HCT116 (cell line): ENCODE data around the gene SBK2. TPM values are rescaled to one million over a fixed set of nuclear protein-coding genes. Genes with fewer than 3 reads are reported as not detected.
"Not testable (repeated sequence)": the region's sequence is repeated elsewhere in the genome, so short reads cannot be mapped to it uniquely, and the experiment has no call there.

Source experiments
- ATAC-seq: fragments of 200-7000 bp; cut with Tn5 transposase; 2 replicates; pipeline ENCODE4 v1.9.1; 2020; ENCODE audit warnings: mild to moderate bottlenecking, moderate library complexity
- BruUV-seq: library from RNA; stranded (reverse); fragments of 400-500 nt; replicated peaks from 2 replicates; lab custom pipeline; 2021; lab: Mats Ljungman, UMichigan
- CTCF ChIA-PET: fragments of 300-600 bp; sonication (Branson Sonifier 250); formaldehyde crosslinking; loops from one replicate; lab custom pipeline; 2021; ENCODE audit warnings: antibody characterized with exemption; lab: Charles Lee
- POLR2A ChIA-PET: fragments of 300-600, 350-600 bp; sonication (Branson Sonifier 250); formaldehyde crosslinking; loops from one replicate; lab custom pipeline; 2021; ENCODE audit warnings: antibody characterized with exemption; lab: Charles Lee
- RAD21 ChIA-PET, 2 experiments: fragments of 300-600 bp; sonication (Branson Sonifier 250); formaldehyde crosslinking; loops; one replicate each; lab custom pipeline; 2023; ENCODE audit warnings: low total read pairs in 2 of 2; ENCODE audit not compliant: uncharacterized antibody in 2 of 2, unreplicated experiment in 2 of 2, low non-redundant PET in 1 of 2; lab: Charles Lee
- DNase-seq: peaks from one replicate; pipeline ENCODE4 v3.0.0-alpha.2; 2010; ENCODE audit warnings: low read depth, low spot score
- H2AFZ ChIP-seq: fragments of 200-600 bp; shearing (Covaris generic), sonication (generic); 2 replicates; pipeline ENCODE4 v1.6.1; 2017; ENCODE audit warnings: low read depth, mixed run types, mixed read lengths, antibody characterized with exemption, low read length; ENCODE audit not compliant: poor library complexity, severe bottlenecking
- H3K27ac ChIP-seq: 2 replicates; pipeline ENCODE4 v1.5.1; 2012; ENCODE audit warnings: low read depth, low read length
- H3K27me3 ChIP-seq: fragments of 200-600 bp; sonication (generic); 2 replicates; pipeline ENCODE4 v1.6.1; 2016; ENCODE audit warnings: mixed run types, low read length, mixed read lengths; ENCODE audit not compliant: insufficient read depth
- H3K36me3 ChIP-seq, 2 experiments: fragments of 200-500 bp in 1 of 2; fragments of 200-600 bp in 1 of 2; sonication (Bioruptor generic) in 1 of 2; sonication (generic) in 1 of 2; 2 replicates each; pipeline versions ENCODE4 v1.5.1 to v1.6.1; 2014 to 2016; ENCODE audit warnings: low read length in 2 of 2, inconsistent platforms in 1 of 2, mixed read lengths in 1 of 2, mixed run types in 1 of 2; ENCODE audit not compliant: insufficient read depth in 2 of 2, control insufficient read depth in 1 of 2
- H3K4me1 ChIP-seq, 2 experiments: fragments of 200-600 bp in 1 of 2; sonication (generic) in 1 of 2; 2 replicates each; pipeline versions ENCODE4 v1.5.1 to v1.6.1; 2012 to 2017; ENCODE audit warnings: low read length in 2 of 2, inconsistent platforms in 1 of 2, mild to moderate bottlenecking in 1 of 2, mixed read lengths in 1 of 2, mixed run types in 1 of 2, moderate library complexity in 1 of 2; ENCODE audit not compliant: insufficient read depth in 2 of 2, control insufficient read depth in 1 of 2
- H3K4me2 ChIP-seq: fragments of 200-600 bp; sonication (generic); 2 replicates; pipeline ENCODE4 v1.6.1; 2017; ENCODE audit warnings: mixed run types, low read length, mixed read lengths
- H3K4me3 ChIP-seq, 2 experiments: fragments of 200-600 bp in 1 of 2; sonication (generic) in 1 of 2; replicated peaks in 1 of 2; 2 replicates each; pipeline ENCODE4 v1.5.1; 2011 to 2016; ENCODE audit warnings: low read length in 2 of 2, control low read depth in 1 of 2, low read depth in 1 of 2, mild to moderate bottlenecking in 1 of 2, mixed read lengths in 1 of 2, mixed run types in 1 of 2
- H3K79me2 ChIP-seq: fragments of 200-600 bp; sonication (generic); 2 replicates; pipeline ENCODE4 v1.6.1; 2017; ENCODE audit warnings: mild to moderate bottlenecking, mixed run types, low read length, moderate library complexity, mixed read lengths; ENCODE audit not compliant: insufficient read depth
- H3K9ac ChIP-seq: fragments of 200-600 bp; sonication (generic); 2 replicates; pipeline ENCODE4 v1.6.1; 2016; ENCODE audit warnings: low read length, mixed read lengths
- H3K9me2 ChIP-seq: fragments of 200-600 bp; sonication (generic), shearing (Covaris generic); 2 replicates; pipeline ENCODE4 v1.6.1; 2017; ENCODE audit warnings: mixed run types, mild to moderate bottlenecking, moderate library complexity; ENCODE audit not compliant: insufficient read depth
- H3K9me3 ChIP-seq, 2 experiments: fragments of 200-500 bp in 1 of 2; fragments of 200-600 bp in 1 of 2; sonication (Bioruptor generic) in 1 of 2; sonication (generic) in 1 of 2; 2 replicates each; pipeline ENCODE4 v1.6.1; 2014 to 2017; ENCODE audit warnings: low read length in 2 of 2, mixed read lengths in 2 of 2, inconsistent platforms in 1 of 2, low read depth in 1 of 2, mild to moderate bottlenecking in 1 of 2, mixed run types in 1 of 2, moderate library complexity in 1 of 2; ENCODE audit not compliant: control insufficient read depth in 1 of 2, insufficient read depth in 1 of 2
- H4K20me1 ChIP-seq: fragments of 200-600 bp; sonication (generic), shearing (Covaris generic); 2 replicates; pipeline ENCODE4 v1.6.1; 2017; ENCODE audit warnings: mixed run types, mild to moderate bottlenecking, moderate library complexity; ENCODE audit not compliant: insufficient read depth
- CBX3 ChIP-seq: IDR thresholded peaks from 2 replicates; pipeline ENCODE4 v1.6.1; 2012; ENCODE audit warnings: low read depth
- CEBPB ChIP-seq: IDR thresholded peaks from 2 replicates; pipeline ENCODE4 v1.6.1; 2012; ENCODE audit warnings: low read depth
- POLR2A ChIP-seq: IDR thresholded peaks from 2 replicates; pipeline ENCODE4 v1.7.0; 2011; ENCODE audit warnings: borderline replicate concordance; ENCODE audit not compliant: insufficient read depth, insufficient read length; ENCODE audit errors: extremely low read depth
- SRF ChIP-seq: IDR thresholded peaks from 2 replicates; pipeline ENCODE4 v1.6.1; 2012; ENCODE audit warnings: low read depth
- TCF7L2 ChIP-seq: IDR thresholded peaks from 2 replicates; pipeline ENCODE4 v1.7.0; 2011; ENCODE audit warnings: borderline replicate concordance, inconsistent platforms; ENCODE audit not compliant: insufficient read depth, insufficient read length; ENCODE audit errors: extremely low read depth
- intact Hi-C: fragments of 100-400 bp; cut with micrococcal nuclease; formaldehyde crosslinking; loops from 2 replicates; pipeline ENCODE4 v1.10.0; 2022
- total RNA-seq: library from RNA; stranded (reverse); gene quantifications from one replicate; pipeline ENCODE4 v1.2.1, GENCODE V29; 2021; ENCODE audit not compliant: unreplicated experiment
- TF ChIP-seq, protein P1 (sequence below), 3 experiments: fragments of 200-600 bp in 1 of 3; sonication (generic) in 1 of 3; IDR thresholded peaks in 2 of 3; conservative IDR thresholded peaks in 1 of 3; 2 replicates each; pipeline ENCODE4 v1.5.1; 2012 to 2017; ENCODE audit warnings: low read depth in 2 of 3, low read length in 2 of 3, antibody characterized with exemption in 1 of 3, borderline replicate concordance in 1 of 3, control low read depth in 1 of 3, mild to moderate bottlenecking in 1 of 3, mixed read lengths in 1 of 3, mixed run types in 1 of 3, moderate library complexity in 1 of 3; ENCODE audit not compliant: insufficient read depth in 1 of 3

Gene SBK2
- total RNA-seq, 1 experiment from 2014 or later, result 0.30 TPM

DNA sequence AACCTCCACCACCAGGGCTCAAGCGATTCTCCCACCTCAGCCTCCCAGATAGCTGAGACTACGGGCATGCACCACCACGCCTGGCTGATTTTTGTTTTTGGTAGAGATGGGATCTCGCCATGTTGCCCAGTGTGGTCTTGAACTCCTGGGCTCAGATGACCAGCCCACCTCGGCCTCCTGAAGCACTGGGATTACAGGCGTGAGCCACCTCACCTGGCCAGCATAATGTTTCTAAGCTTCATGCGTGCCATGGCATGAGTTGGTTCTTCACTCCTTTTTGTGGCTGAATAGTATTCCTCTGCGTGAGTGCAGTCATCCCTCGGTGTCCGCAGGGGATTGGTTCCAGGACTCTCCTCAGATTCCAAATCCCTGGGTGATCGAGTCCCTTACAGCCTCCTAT, 47.9 kb upstream of the SBK2 start:
- POLR2A ChIA-PET, result no interaction called here
- CTCF ChIA-PET, result no interaction called here
- H3K9me3 ChIP-seq, result no peaks in the 10 kb centered on the region
- peaks cover 14 to 22% of the 10 kb centered on the region in 2 experiments for H3K4me1 ChIP-seq
- BruUV-seq, result no TSS peak
- H3K27ac ChIP-seq, result no peak overlapping the region
- no peak overlapping the region for H3K4me3 ChIP-seq
- intact Hi-C loops, result loop anchor here (5.0 kb wide), 1 partner anchor 38 kb away; the partner anchor contains the start of gene SBK3
- no peak for ATAC-seq
- H4K20me1 ChIP-seq, result no peaks in the 10 kb centered on the region
- TF ChIP-seq POLR2A (no peak), CEBPB (no peak), CBX3 (no peak), SRF (no peak), TCF7L2 (no peak)
- TF ChIP-seq, protein P1, sequence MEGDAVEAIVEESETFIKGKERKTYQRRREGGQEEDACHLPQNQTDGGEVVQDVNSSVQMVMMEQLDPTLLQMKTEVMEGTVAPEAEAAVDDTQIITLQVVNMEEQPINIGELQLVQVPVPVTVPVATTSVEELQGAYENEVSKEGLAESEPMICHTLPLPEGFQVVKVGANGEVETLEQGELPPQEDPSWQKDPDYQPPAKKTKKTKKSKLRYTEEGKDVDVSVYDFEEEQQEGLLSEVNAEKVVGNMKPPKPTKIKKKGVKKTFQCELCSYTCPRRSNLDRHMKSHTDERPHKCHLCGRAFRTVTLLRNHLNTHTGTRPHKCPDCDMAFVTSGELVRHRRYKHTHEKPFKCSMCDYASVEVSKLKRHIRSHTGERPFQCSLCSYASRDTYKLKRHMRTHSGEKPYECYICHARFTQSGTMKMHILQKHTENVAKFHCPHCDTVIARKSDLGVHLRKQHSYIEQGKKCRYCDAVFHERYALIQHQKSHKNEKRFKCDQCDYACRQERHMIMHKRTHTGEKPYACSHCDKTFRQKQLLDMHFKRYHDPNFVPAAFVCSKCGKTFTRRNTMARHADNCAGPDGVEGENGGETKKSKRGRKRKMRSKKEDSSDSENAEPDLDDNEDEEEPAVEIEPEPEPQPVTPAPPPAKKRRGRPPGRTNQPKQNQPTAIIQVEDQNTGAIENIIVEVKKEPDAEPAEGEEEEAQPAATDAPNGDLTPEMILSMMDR (IDR thresholded peaks at IDR 0.05 in 2 of 3, conservative IDR thresholded peaks at IDR 0.05 in 1 of 3; ENCODE audit: borderline replicate concordance in 1 of 3, insufficient read depth in 1 of 3, low read depth in 2 of 3, low read length in 2 of 3), result no peak
- TF ChIP-seq, all 23 proteins: peak for 0
- Histone ChIP-seq H3K79me2 (peaks cover 7% of the 10 kb centered on the region), H2AFZ (no peak overlapping the region), H3K27me3 (no peaks in the 10 kb centered on the region), H3K9ac (no peak overlapping the region), H3K4me2 (no peak overlapping the region), H3K9me2 (no peaks in the 10 kb centered on the region), H3K36me3 (no peaks in the 10 kb centered on the region; a peak in 1 of 4 replicates)
- DNase-seq, result no peak
- RAD21 ChIA-PET, result no interaction called here

DNA sequence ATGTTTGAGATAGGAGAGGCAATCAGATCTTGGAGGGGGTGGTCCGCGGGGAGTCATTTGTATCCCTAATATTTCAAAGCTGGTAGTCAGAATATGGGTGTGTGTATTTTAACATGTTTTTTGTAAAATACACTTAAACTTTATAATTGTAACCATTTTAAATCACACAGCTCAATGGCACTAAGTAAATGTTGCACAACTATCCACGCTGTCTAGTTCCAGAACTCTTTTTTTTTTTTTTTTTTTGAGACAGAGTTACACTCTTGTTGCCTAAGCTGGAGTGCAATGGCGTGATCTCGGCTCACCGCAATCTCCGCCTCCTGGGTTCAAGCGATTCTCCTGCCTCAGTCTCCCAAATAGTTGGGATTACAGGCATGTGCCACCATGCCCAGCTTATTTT, 47.0 kb upstream of the SBK2 start:
- H3K36me3 ChIP-seq, ATAC-seq, H4K20me1 ChIP-seq, DNase-seq, H3K9ac ChIP-seq, H3K9me3 ChIP-seq, H2AFZ ChIP-seq, H3K4me2 ChIP-seq, H3K9me2 ChIP-seq, H3K4me3 ChIP-seq, H3K27me3 ChIP-seq, CTCF ChIA-PET, H3K27ac ChIP-seq, intact Hi-C loops, BruUV-seq, RAD21 ChIA-PET, POLR2A ChIA-PET: not testable (repeated sequence)
- peaks cover 18 to 28% of the 10 kb centered on the region in 2 experiments for H3K4me1 ChIP-seq
- peaks cover 16% of the 10 kb centered on the region for H3K79me2 ChIP-seq

DNA sequence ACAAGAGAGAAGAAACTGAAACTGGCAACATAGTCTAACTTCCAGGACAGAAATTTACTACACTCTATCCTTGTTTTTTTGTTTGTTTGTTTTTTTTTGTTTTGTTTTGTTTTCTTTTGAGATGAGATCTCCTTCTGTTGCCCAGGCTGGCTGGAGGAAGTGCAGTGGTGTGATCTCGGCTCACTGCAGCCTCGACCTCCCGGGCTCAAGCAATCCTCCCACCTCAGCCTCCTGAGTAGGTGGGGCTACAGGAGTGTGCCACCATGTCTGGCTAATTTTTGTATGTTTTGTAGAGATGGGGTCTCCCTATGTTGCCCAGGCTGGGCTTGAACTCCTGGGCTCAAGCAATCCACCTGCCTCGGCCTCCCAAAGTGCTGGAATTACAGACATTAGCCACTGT, 45.4 kb upstream of the SBK2 start:
- RAD21 ChIA-PET, BruUV-seq, ATAC-seq, H3K4me3 ChIP-seq, H3K9me2 ChIP-seq, H3K9ac ChIP-seq, H3K36me3 ChIP-seq, H2AFZ ChIP-seq, H3K9me3 ChIP-seq, H3K27ac ChIP-seq, H3K4me2 ChIP-seq, H3K27me3 ChIP-seq, DNase-seq, CTCF ChIA-PET, H4K20me1 ChIP-seq, intact Hi-C loops: not testable (repeated sequence)
- peaks cover 14 to 21% of the 10 kb centered on the region in 2 experiments for H3K4me1 ChIP-seq
- H3K79me2 ChIP-seq, result peaks cover 16% of the 10 kb centered on the region
- POLR2A ChIA-PET, result interaction anchor here (0.6 to 1.1 kb wide), 3 partner anchors 17 to 26 kb away, joined by 3 to 4 read pairs (median 3); no protein-coding TSS in a partner anchor
